ENCODE measurements around the gene MCUR1.

GRCh38 chr6:13831615-13832014 is 17.3 kb upstream of the MCUR1 start:
- TF ChIP-seq CTCF (IDR thresholded peaks at IDR 0.05) (no peak), ZFX (IDR thresholded peaks at IDR 0.05; ENCODE audit: borderline replicate concordance) (no peak)

All from 22Rv1 (cell line).